ENCODE data around the gene FASTKD3. TPM values are rescaled to one million over a fixed set of nuclear protein-coding genes. Genes with fewer than 3 reads are reported as not detected.

The FASTKD3 gene
- total RNA-seq, 1 experiment from 2014 or later: 12.0 TPM

DNA sequence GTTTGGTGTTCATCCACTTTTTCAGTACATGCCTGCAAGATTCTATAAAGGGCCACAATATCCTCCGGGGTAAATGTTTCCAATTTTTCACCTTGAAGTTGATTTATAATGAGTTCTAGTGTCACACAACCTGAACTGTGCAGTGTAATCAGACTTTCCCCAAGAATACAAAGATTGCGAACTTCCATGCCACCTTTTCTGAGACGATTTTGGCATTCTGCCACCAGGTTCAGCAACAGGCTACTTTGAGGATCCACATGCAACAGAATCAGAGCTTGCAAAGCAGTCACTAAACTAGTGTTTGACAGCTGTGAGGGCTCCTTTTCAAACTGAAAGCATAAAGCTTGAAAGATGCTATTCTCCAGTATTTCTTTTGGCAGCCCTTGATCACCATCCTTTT is 1.6 kb downstream of the FASTKD3 start:
- DNase-seq (ENCODE audit: low read depth, low spot score) (no peak), ATAC-seq (no peak)
- Histone ChIP-seq H3K27ac (ENCODE audit: low read depth, low read length) (no peak overlapping the region), H3K9me2 (ENCODE audit: insufficient read depth) (no peaks in the 10 kb centered on the region), H3K4me1 (ENCODE audit: control insufficient read depth in 1 of 2, insufficient read depth in 2 of 2, low read length in 2 of 2) (peaks cover 7 to 18% of the 10 kb centered on the region in 2 experiments; a peak in 3 of 4 replicates), H3K36me3 (ENCODE audit: control insufficient read depth in 1 of 2, insufficient read depth in 2 of 2, low read length in 2 of 2) (peaks cover 5% of the 10 kb centered on the region in 2 experiments; a peak in 1 of 4 replicates), H2AFZ (ENCODE audit: low read depth, low read length, poor library complexity, severe bottlenecking) (no peak overlapping the region), H3K27me3 (ENCODE audit: insufficient read depth, low read length) (no peaks in the 10 kb centered on the region), H3K9me3 (ENCODE audit: control insufficient read depth in 1 of 2, insufficient read depth in 1 of 2, low read depth in 1 of 2, low read length in 2 of 2) (no peaks in the 10 kb centered on the region), H3K9ac (ENCODE audit: low read length) (no peak overlapping the region), H3K4me2 (ENCODE audit: low read length) (peak overlapping the region; percentile 93), H3K4me3 (replicated peaks in 1 of 2; ENCODE audit: low read depth in 1 of 2, low read length in 2 of 2) (peak overlapping the region in 1 of 2 experiments; percentile 89; a peak in 1 of 4 replicates), H3K79me2 (ENCODE audit: insufficient read depth, low read length) (peaks cover 54% of the 10 kb centered on the region), H4K20me1 (ENCODE audit: insufficient read depth) (peaks cover 4% of the 10 kb centered on the region; the same call in 1 of the 2 replicates)
- no TSS peak for BruUV-seq (replicated peaks)
- ChIA-PET CTCF (no interaction called here), RAD21 (ENCODE audit: low non-redundant PET in 1 of 2, low total read pairs in 2 of 2, uncharacterized antibody in 2 of 2, unreplicated experiment in 2 of 2) (no interaction called here), POLR2A (no interaction called here)
- no peak for TF ChIP-seq ZNF274 (IDR thresholded peaks at IDR 0.05; ENCODE audit: low read depth, low read length)
- TF ChIP-seq, protein P1, sequence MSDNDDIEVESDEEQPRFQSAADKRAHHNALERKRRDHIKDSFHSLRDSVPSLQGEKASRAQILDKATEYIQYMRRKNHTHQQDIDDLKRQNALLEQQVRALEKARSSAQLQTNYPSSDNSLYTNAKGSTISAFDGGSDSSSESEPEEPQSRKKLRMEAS (IDR thresholded peaks at IDR 0.05): no peak
- intact Hi-C loops (cut with micrococcal nuclease): no loop called here

DNA sequence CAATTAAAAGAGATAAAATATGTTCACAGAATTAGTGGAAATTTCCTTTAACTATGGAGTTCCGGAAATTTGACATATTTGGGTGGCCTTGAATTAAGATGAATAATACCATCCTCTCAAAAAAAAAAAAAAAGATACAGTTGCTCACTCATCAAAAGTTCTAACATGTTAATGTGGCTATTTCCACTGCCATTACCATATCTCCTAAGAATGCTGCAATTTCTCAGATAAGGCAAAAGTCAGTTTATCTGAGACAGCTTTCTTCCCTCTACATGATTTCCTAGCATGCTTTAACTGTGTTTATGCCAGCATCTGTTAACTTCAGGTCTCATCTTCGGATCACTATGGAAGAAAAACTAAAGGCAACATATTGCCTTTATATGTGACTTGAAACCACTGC is 2.6 kb downstream of the FASTKD3 start:
- H3K27me3 ChIP-seq (ENCODE audit: insufficient read depth, low read length): no peaks in the 10 kb centered on the region
- TF ChIP-seq FOSL1 (IDR thresholded peaks at IDR 0.05; ENCODE audit: low read depth) (no peak), RAD21 (IDR thresholded peaks at IDR 0.05; ENCODE audit: low read depth) (no peak), CBX3 (IDR thresholded peaks at IDR 0.05; ENCODE audit: low read depth) (no peak), POLR2A (IDR thresholded peaks at IDR 0.05; ENCODE audit: borderline replicate concordance, extremely low read depth, insufficient read depth, insufficient read length) (no peak), SIN3A (IDR thresholded peaks at IDR 0.05; ENCODE audit: low read depth) (no peak), POLR2AphosphoS5 (IDR thresholded peaks at IDR 0.05; ENCODE audit: low read depth, low read length) (no peak), ZNF274 (IDR thresholded peaks at IDR 0.05; ENCODE audit: low read depth, low read length) (no peak), YY1 (IDR thresholded peaks at IDR 0.05; ENCODE audit: extremely low read depth, insufficient replicate concordance, low read depth, low read length) (no peak), EZH2 (IDR thresholded peaks at IDR 0.05) (no peak), EGR1 (IDR thresholded peaks at IDR 0.05; ENCODE audit: low read depth) (no peak), SP1 (IDR thresholded peaks at IDR 0.05; ENCODE audit: low read depth) (no peak), TCF7L2 (IDR thresholded peaks at IDR 0.05; ENCODE audit: borderline replicate concordance, extremely low read depth, insufficient read depth, insufficient read length) (no peak), JUND (IDR thresholded peaks at IDR 0.05) (no peak), SRF (IDR thresholded peaks at IDR 0.05; ENCODE audit: low read depth) (no peak)
- TF ChIP-seq, protein P1 (IDR thresholded peaks at IDR 0.05): no peak
- TF ChIP-seq, protein P2, sequence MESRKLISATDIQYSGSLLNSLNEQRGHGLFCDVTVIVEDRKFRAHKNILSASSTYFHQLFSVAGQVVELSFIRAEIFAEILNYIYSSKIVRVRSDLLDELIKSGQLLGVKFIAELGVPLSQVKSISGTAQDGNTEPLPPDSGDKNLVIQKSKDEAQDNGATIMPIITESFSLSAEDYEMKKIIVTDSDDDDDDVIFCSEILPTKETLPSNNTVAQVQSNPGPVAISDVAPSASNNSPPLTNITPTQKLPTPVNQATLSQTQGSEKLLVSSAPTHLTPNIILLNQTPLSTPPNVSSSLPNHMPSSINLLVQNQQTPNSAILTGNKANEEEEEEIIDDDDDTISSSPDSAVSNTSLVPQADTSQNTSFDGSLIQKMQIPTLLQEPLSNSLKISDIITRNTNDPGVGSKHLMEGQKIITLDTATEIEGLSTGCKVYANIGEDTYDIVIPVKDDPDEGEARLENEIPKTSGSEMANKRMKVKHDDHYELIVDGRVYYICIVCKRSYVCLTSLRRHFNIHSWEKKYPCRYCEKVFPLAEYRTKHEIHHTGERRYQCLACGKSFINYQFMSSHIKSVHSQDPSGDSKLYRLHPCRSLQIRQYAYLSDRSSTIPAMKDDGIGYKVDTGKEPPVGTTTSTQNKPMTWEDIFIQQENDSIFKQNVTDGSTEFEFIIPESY (IDR thresholded peaks at IDR 0.05; ENCODE audit: extremely low read depth, insufficient replicate concordance, low read length): no peak
- no TSS peak for BruUV-seq (replicated peaks)
- H2AFZ ChIP-seq (ENCODE audit: low read depth, low read length, poor library complexity, severe bottlenecking): no peak overlapping the region
- no peak overlapping the region for H3K4me2 ChIP-seq (ENCODE audit: low read length)
- RAD21 ChIA-PET (ENCODE audit: low non-redundant PET in 1 of 2, low total read pairs in 2 of 2, uncharacterized antibody in 2 of 2, unreplicated experiment in 2 of 2): no interaction called here
- no peak for ATAC-seq
- H3K9me3 ChIP-seq (ENCODE audit: control insufficient read depth in 1 of 2, insufficient read depth in 1 of 2, low read depth in 1 of 2, low read length in 2 of 2): no peaks in the 10 kb centered on the region
- H3K4me1 ChIP-seq (ENCODE audit: control insufficient read depth in 1 of 2, insufficient read depth in 2 of 2, low read length in 2 of 2): peaks cover 7 to 18% of the 10 kb centered on the region in 2 experiments; a peak in 3 of 4 replicates
- no peaks in the 10 kb centered on the region for H4K20me1 ChIP-seq (ENCODE audit: insufficient read depth)
- CTCF ChIA-PET: no interaction called here
- intact Hi-C loops (cut with micrococcal nuclease): no loop called here
- no peaks in the 10 kb centered on the region for H3K9me2 ChIP-seq (ENCODE audit: insufficient read depth)
- no peak overlapping the region for H3K9ac ChIP-seq (ENCODE audit: low read length)
- peaks cover 44% of the 10 kb centered on the region for H3K79me2 ChIP-seq (ENCODE audit: insufficient read depth, low read length)
- H3K4me3 ChIP-seq (replicated peaks in 1 of 2; ENCODE audit: low read depth in 1 of 2, low read length in 2 of 2): no peak overlapping the region
- peaks cover 0 to 9% of the 10 kb centered on the region in 2 experiments; a peak in 3 of 4 replicates for H3K36me3 ChIP-seq (ENCODE audit: control insufficient read depth in 1 of 2, insufficient read depth in 2 of 2, low read length in 2 of 2)
- no peak overlapping the region for H3K27ac ChIP-seq (ENCODE audit: low read depth, low read length)
- POLR2A ChIA-PET: no interaction called here
- no peak for DNase-seq (ENCODE audit: low read depth, low spot score)
